H1 (cell line): ENCODE data around the gene CSE1L. TPM values are rescaled to one million over a fixed set of nuclear protein-coding genes. Genes with fewer than 3 reads are reported as not detected.

Experiments used
- SAP30 ChIP-seq: fragments of 300-600 bp; sonication (generic); IDR thresholded peaks from 2 replicates; pipeline ENCODE4 v1.7.1; 2012; ENCODE audit warnings: low read length, moderate library complexity, mild to moderate bottlenecking, inconsistent platforms; ENCODE audit not compliant: insufficient read depth, insufficient replicate concordance
- polyA plus RNA-seq, 7 experiments: library from polyadenylated mRNA; depleted of rRNA in 3 of 7; stranded (reverse) in 5 of 7; unstranded in 2 of 7; fragments of >200 nt in 5 of 7; fragments of 200-250 nt in 2 of 7; gene quantifications; 1 replicate in 5 of 7; 2 replicates in 1 of 7; 4 replicates in 1 of 7; pipeline versions ENCODE4 v1.2.1 to v1.2.3, GENCODE V29; 2011 to 2013; ENCODE audit warnings: missing spikeins in 2 of 7, mixed read lengths in 2 of 7
- total RNA-seq: library from RNA; stranded (reverse); fragmentation: NEBNext Ultra II Directional; extraction: Animal tissue kit (Norgen Biotek cat#: 25700); gene quantifications from 2 replicates; pipeline ENCODE4 v1.2.1, GENCODE V29; 2021

The CSE1L gene
- total and polyA plus RNA-seq, 2 of the 8 experiments (the other 6 are each of a cell fraction or from before 2014, with no cell fraction given) = 94.1 to 269 TPM

DNA sequence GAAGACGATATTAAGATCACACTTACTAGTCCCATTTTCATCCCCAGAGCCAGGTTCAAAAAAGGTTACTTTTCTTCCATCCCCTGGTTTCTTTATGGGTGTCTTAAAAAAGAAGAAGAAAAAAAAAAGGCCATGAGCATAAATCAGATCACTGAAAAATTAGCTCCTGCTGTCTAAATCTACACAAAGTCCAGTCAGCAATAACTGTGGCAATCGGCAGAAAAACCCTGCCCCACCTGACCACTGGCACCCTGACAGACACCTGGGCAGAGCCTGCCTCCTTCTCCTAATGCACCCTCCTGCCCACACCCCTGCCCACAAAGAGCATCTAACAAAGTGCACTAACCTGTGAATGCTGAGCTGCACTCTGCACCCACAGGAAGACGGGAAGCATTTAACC lies 72.2 kb downstream of the CSE1L start (continued):
- TF ChIP-seq SAP30 = no peak
